ENCODE results near the gene POLR2J.
"Not testable (repeated sequence)": the region's sequence is repeated elsewhere in the genome, so short reads cannot be mapped to it uniquely, and the experiment has no call there.

The POLR2J gene

GRCh38 chr7:102503141-102503540, 24.4 kb upstream of the POLR2J start:
- not testable (repeated sequence) for DNase-seq (ENCODE audit: low read depth); H3K4me3 ChIP-seq (ENCODE audit: low read depth, low read length)

GRCh38 chr7:102498321-102498720, 19.6 kb upstream of the POLR2J start:
- not testable (repeated sequence) for DNase-seq (ENCODE audit: low read depth); H3K4me3 ChIP-seq (ENCODE audit: low read depth, low read length)

GRCh38 chr7:102497308-102497707, 18.6 kb upstream of the POLR2J start:
- DNase-seq (ENCODE audit: low read depth); H3K4me3 ChIP-seq (ENCODE audit: low read depth, low read length): not testable (repeated sequence)

- not testable (repeated sequence) for H3K4me3 ChIP-seq (ENCODE audit: low read depth, low read length); DNase-seq (ENCODE audit: low read depth)
Observed at GRCh38 chr7:102496861-102497260, 18.1 kb upstream of the POLR2J start.

DNA sequence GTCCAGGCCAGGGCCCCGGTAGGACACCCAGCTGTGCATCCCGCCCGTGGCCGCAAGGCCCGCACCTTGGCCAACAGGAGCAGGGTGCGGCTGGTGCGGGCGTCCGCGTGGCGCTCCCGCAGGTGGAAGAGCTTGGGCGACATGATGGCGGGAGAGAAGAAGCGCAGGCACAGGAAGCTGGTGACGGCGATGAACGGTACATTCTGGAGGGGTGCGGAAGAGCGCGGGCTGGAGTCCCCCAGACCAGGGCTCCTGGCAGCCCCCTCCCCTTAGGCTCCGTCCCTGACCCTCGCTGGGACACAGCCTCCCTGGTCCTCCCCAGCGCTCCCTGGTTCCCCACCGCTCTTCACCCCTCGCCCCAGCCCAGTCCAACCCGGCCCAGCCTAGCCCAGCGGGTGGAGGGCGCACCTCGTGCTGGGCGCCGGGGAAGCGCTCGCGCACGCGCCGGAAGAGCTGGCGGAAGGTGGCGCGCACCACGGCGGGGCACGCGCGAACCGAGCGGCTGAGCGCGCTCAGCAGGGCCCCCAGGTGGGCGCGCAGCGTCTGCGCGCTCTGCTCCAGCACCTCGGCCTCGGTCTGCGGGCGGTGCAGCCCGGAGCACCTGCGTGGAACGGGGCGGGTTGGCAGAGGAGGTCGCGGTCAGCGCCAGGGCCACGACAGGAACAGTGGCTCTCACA, 15.9 kb upstream of the POLR2J start:
- DNase-seq (ENCODE audit: low read depth); H3K4me3 ChIP-seq (ENCODE audit: low read depth, low read length): not testable (repeated sequence)

DNA sequence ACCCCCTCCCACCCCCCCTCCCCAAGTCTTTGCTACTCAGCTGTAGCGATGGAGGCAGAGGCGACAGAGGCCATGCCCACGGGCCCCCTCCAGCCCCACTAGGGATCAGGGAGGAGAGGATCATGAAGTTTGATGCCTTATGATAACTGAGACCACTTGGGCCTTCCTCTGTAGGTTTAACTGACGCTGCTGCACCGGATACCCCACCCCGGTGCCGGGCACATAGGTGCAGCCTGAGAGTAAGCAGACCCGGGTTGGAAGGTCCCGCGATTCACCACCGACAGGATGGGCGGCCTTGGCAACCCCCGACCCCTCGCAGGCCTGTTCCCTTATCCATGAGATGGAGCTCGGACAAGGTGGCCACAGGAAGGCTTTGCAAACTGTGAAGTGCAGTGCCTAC, 15.3 kb upstream of the POLR2J start:
- not testable (repeated sequence) for DNase-seq (ENCODE audit: low read depth); H3K4me3 ChIP-seq (ENCODE audit: low read depth, low read length)

GRCh38 chr7:102493220-102493935, 14.7 kb upstream of the POLR2J start:
- not testable (repeated sequence) for DNase-seq (ENCODE audit: low read depth); H3K4me3 ChIP-seq (ENCODE audit: low read depth, low read length)

- not testable (repeated sequence) for H3K4me3 ChIP-seq (ENCODE audit: low read depth, low read length); DNase-seq (ENCODE audit: low read depth)
Observed at GRCh38 chr7:102490529-102491075, 11.9 kb upstream of the POLR2J start.

- H3K4me3 ChIP-seq (ENCODE audit: low read depth, low read length); DNase-seq (ENCODE audit: low read depth): not testable (repeated sequence)
Observed at GRCh38 chr7:102484317-102484716, 5.6 kb upstream of the POLR2J start.

DNA sequence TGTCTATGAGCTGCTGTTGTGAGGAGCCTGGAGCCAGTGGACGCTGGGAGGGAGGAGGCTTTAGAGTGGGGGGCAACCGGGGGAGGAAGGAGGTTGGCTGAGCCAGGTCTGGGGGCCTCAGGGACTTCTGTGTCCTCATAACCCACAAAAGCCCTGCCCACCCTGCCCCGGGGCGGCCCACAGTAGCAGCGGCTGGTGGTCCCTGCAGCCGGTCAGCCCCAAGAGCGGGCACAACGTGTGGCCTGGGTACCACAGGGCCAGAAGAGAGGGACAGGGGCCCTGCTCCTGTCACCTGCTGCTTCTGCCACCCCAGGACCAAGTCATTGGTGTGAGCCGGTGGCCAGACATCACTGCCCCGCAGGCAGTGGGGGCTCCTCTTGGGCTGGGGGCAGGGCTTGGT, 3.2 kb upstream of the POLR2J start:
- not testable (repeated sequence) for DNase-seq (ENCODE audit: low read depth); H3K4me3 ChIP-seq (ENCODE audit: low read depth, low read length)

DNA sequence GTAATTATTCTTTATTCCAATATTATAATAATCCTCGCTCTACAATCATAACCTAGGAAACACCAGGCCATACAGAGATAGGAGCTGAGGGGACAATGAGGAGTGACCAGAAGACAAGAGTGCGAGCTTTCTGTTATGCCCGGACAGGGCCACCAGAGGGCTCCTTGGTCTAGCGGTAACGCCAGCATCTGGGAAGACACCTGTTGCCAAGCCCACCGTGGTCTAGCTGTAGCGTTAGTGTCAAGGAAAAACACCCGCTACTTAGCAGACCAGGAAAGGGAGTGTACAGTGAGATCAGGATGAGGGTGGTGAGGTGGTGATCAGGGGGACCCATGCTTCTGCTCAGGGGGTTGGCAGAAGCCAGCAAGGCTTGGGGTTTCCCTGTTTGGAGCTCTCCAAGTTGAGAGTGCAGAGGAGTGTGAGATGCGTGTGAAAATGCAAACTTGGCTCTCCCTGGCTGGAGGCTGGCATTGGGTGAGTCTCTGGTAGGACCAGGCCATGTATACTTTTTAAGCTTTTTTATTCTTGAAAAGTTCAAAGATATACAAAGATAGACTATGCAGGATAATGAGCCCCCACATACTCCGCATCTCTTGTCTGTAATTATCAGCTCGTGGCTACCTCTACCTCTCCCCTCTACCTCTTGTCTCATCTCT, 1.4 kb upstream of the POLR2J start:
- DNase-seq (ENCODE audit: low read depth), result not testable (repeated sequence)

GRCh38 chr7:102479209-102479584, 475 bp upstream of the POLR2J start:
- not testable (repeated sequence) for H3K4me3 ChIP-seq (ENCODE audit: low read depth, low read length); DNase-seq (ENCODE audit: low read depth)

More for the DNA sequence above, 1.4 kb upstream of the POLR2J start:
- not testable (repeated sequence) for H3K4me3 ChIP-seq (ENCODE audit: low read depth, low read length)

- DNase-seq (ENCODE audit: low read depth), result not testable (repeated sequence)
Observed at GRCh38 chr7:102474736-102475435, 3.8 kb downstream of the POLR2J start.

DNA sequence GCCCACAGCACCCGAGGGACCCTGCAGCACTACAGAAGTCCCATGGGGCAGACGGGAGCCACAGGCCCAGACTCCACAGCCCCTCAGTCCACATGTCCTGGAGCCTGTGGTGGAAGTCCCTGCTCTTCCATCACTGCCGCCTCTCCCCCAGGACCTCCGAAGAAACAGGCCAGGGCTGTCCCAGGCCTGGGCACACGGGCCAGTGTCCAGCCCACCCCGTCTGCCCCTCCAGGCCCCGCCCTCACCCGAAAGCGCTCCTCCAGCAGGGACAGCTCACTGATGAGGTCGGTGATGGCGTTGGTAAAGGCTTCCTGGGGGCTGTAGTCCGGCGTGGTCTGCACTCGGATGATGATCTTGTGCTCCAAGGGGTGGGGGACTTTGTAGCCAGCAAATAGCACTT, 4.6 kb downstream of the POLR2J start:
- not testable (repeated sequence) for H3K4me3 ChIP-seq (ENCODE audit: low read depth, low read length); DNase-seq (ENCODE audit: low read depth)

More at GRCh38 chr7:102474736-102475435, 3.8 kb downstream of the POLR2J start:
- not testable (repeated sequence) for H3K4me3 ChIP-seq (ENCODE audit: low read depth, low read length)

Data from LNCaP clone FGC (cell line).